Osteocyte (in vitro differentiated cells): ENCODE data around the gene VN1R5. TPM values are rescaled to one million over a fixed set of nuclear protein-coding genes. Genes with fewer than 3 reads are reported as not detected.

Source experiments
- total RNA-seq: library from RNA; stranded (reverse); gene quantifications from 2 replicates; pipeline ENCODE4 v1.2.1, GENCODE V29; 2021

VN1R5 gene
- total RNA-seq, 1 donor from 2014 or later = not detected

Other genes with a start within 250 kb of the VN1R5 start
- 1.5 and 1.9 TPM in 2 replicates for gene ZNF695, start 248.0 kb upstream of the VN1R5 start, total RNA-seq
- 3.3 TPM in 2 replicates for gene ZNF670, start 177.3 kb upstream of the VN1R5 start, total RNA-seq
- 10.0 and 11.4 TPM in 2 replicates for gene ZNF669, start 151.7 kb upstream of the VN1R5 start, total RNA-seq
- 19.6 and 22.2 TPM in 2 replicates for gene ZNF124, start 84.1 kb upstream of the VN1R5 start, total RNA-seq
- 39.8 and 43.0 TPM in 2 replicates for gene ZNF496, start 75.8 kb downstream of the VN1R5 start, total RNA-seq
- 0.16 and 0.44 TPM in 2 replicates for gene NLRP3, start 160.1 kb downstream of the VN1R5 start, total RNA-seq
- gene OR2B11, start 202.0 kb downstream of the VN1R5 start, total RNA-seq = not detected in 2 replicates